HG03045 (cell line): ENCODE results near the gene PFKFB2.

Source experiments
- ATAC-seq: cut with Tn5 transposase; IDR thresholded peaks from one replicate; pipeline ENCODE4 v1.9.1; 2021; ENCODE audit warnings: mild to moderate bottlenecking, moderate library complexity; ENCODE audit not compliant: unreplicated experiment

Gene PFKFB2

DNA sequence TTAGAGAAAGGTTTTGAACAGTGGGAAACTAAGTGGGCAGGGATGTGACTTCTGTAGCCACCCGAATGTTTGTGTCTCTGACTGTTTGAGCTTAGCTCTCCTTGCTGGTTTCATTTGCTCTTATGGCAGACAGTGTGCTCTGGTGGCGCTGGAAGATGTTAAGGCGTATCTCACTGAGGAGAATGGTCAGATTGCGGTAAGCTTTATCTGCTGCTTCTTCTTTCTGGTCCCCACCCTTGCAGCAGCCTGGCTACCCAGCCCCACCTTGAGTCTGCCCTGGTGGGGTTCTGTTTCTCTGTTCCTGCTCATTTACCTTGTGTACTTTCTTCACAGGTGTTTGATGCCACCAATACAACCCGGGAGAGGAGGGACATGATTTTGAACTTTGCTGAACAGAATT, 9.9 kb downstream of the PFKFB2 start:
- no peak for ATAC-seq

DNA sequence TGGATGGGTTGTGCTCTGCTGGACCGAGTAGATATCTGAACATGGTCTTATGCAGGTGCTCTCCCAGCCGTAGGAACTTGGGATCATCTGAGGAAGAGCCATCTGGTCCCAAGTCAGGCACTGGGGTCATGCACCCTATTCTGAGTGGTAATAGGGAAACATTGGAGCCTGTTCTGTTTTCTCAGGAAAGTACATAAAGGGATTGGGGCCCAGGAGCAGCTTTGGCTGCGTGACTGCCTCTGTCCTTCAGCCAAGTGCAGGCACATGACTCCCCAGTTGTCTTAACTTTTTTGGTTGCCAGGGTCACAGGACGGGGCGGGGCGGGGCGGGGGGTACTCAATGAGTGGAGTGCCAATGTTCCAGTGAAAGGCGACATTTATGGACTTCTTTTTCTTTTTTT, 11.5 kb downstream of the PFKFB2 start:
- no peak for ATAC-seq

DNA sequence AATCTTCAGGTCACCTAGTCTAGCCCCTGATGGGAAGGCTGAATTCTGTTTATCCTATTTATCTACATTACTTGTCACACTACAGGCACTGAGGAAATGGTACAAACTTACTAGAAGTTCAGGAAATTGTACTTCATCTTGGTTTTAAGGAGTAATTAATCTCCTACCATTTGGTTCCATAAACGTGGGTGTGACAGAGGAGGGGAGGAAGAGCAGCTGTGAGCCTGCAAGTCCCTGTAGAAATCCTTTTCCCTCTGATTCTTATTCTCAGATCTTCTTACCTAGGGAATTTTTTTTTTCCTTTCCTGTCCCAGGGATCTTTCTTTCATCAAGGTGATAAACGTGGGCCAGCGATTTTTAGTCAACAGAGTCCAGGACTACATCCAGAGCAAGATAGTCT, 14.1 kb downstream of the PFKFB2 start:
- ATAC-seq: no peak

DNA sequence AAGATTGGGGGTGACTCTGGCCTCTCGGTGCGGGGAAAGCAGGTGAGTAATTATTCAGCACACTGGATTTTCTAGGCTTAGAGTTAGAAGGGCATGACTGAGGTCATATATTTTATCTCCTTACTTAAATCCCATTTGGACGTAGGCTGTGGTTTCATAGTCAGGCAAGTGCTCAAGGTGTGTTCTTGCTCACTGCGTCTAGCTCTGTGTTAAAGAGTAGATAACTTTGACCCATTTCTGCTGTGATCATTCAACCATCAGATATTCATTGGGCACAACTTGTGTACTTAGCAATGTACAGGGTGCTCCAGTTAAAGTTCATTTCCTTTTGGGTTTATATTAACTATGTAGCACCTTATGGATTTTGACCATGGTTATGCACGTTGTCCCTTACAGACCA, 14.6 kb downstream of the PFKFB2 start:
- no peak for ATAC-seq

- ATAC-seq: no peak
These were observed 16.0 kb downstream of the PFKFB2 start for GRCh38 chr1:207069061-207069460.

GRCh38 chr1:207069858-207070506, 16.9 kb downstream of the PFKFB2 start:
- ATAC-seq: no peak

GRCh38 chr1:207070811-207071210, 17.7 kb downstream of the PFKFB2 start:
- no peak for ATAC-seq

- ATAC-seq: no peak
These were observed 18.4 kb downstream of the PFKFB2 start for GRCh38 chr1:207071426-207071825.

- ATAC-seq: no peak
These were observed 19.2 kb downstream of the PFKFB2 start for GRCh38 chr1:207072233-207072632.

- no peak for ATAC-seq
These were observed 21.1 kb downstream of the PFKFB2 start for GRCh38 chr1:207073906-207074820.

DNA sequence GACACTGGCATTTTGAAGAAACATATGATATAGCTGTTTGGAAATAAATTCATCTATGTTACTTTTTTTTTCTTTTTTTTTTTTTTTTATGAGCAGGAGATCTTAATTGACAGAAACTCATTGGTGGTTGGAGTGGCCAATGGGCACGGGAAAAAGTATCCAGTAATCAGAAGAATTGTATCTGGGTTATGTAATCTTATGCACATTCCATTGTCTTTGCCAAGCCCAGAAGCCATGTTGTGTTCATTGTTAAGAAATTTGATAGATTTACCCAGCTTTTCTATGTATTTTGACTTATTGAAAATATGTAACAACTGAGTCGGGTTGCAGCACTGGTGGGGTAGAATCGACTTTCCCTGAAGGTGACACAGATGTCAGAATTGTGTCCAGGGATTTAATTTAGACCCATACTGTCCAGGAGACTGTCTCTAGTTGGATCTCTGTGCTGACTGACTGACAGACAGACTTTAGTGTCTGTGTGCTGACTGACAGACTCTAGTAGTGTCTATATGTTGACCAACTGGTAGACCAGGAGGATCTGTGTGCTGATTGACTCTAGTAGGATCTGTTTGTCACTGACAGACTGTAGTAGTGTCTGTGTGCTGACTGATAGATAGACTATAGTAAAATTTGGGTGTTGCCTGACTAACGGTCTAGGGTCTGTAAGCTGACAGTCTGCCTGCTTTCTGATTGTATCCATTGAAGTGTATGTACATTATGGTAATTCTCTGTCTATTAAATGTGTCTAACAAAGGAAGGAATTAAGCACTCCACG, 23.3 kb downstream of the PFKFB2 start:
- ATAC-seq: no peak

- ATAC-seq: no peak
These were observed 23.9 kb downstream of the PFKFB2 start for GRCh38 chr1:207077012-207077411.

DNA sequence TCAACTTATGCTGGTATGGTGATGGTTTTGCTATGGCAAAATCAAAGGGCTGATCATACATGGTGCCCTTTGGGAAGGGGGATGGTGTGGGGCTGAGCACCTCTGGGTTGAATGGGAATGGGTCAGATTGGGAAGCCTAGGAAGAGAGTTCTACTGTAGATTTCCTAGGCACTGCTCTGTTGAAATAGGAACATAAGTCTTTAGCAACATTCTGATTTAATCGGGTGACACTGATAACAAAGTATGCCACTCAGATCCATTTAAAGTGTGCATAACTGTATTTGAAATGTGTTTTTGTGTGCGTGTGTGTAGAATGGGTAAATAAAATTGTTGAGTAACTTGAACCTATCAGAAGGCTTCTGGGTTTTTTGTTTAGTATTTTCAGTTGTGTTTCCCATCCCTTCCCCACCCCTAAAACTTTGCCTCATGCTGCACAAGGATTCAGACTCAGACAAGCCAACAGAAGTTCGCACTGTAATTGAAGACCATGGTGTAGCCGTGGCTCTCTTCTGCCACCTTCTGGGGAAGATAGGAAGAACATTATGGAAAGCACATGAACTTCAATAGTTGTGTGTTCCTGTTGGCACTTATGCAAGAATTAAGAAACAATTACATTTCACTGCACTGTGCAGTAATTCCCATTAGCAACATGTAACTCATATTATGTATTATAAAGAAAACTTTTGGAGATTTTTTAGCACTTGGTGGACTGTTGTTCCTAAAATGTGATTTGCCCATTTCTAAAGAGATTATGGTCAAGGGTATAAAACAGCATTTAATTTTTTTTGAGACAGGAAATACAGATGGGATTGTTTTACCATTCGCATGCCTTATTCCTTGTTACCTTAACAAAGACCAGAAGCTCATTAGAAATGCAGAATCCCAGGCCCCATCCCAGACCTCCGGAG, 24.6 kb downstream of the PFKFB2 start:
- ATAC-seq: no peak

DNA sequence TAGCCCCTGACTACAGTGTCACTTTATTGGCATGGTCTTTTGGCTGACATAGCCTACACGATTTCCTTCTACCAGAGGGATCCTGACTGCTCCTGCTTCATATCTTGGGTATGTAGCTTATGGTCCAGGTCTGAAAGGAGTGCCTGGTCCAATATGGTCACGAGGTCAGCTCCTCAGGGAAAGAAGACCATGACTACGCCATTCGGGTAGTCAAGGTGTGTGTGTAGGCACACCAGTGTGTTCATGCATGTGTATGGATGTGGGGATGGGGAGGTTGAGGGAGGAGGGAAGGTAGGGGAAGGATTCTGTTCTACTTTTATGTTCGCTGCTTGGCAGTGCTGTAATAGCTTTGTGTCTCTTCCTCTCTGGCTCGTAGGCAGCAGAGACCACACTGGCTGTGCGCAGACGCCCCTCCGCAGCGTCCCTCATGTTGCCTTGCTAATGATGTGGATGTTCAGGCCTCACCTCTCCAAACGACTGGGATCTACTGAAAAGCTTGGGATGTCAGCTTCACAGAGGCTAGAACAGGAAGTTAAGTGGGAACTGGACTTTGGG, 25.6 kb downstream of the PFKFB2 start:
- ATAC-seq: no peak

- ATAC-seq: no peak
These were observed 26.7 kb downstream of the PFKFB2 start for GRCh38 chr1:207079706-207080241.

DNA sequence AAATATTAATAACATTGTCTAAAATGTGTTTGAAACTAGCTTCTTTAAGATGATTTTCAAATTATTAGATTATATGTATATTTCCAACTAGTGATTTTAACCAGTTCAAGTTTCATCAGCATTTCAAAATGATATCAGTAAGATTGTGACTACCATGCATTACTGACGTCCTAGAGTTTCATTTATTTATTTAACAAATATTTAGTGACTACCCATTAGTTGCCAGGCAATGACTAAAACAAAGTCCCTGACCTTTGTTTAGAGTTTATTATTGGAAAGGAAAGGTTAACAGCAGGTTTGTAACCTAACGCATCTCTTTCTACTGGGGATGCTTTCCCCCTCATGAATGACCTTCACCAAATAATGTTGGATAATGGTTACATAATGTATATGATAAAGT, 28.0 kb downstream of the PFKFB2 start:
- no peak for ATAC-seq

GRCh38 chr1:207081806-207082205, 28.7 kb downstream of the PFKFB2 start:
- no peak for ATAC-seq

DNA sequence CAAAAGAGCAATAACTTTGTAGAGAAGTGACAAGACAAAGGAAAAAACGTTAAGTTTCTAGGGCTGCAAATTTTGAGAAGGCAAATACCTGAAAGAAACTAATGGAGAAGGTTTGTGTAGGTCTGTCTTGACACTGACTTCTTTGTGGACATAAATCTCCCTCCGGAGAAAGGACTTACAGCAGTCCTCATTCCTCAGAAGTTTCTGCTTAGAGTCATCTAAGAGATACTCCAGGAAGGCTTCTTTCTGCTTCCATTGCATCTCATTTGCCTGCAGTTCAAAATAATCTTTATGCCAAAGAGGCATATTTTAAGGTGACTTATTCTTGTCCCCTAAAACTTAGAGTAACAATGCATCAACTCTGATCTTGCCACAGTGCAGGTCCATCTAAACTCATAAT, 31.2 kb downstream of the PFKFB2 start:
- ATAC-seq: no peak

DNA sequence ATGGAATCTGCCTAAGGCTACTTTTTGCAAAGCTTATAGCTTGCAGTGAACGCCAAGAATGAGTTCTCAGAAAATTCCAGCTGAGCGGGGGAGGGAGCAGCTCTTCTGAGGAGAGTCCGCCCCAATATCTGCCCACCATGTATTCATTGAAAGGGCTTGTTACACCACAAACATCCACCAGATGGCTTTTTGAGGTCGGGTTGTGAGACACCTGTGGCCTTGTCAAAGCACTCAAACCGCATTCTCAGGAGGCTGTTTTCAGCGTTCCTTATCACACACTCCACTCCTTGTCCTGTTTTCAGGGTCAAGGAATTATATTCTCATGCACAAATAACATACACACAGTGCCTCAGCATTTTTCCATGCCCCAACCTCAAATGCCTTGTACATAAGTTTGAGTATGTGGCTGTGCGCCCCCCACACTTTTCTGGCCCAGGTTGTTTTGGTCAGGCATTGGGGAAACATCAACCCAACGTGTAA, 31.7 kb downstream of the PFKFB2 start:
- no peak for ATAC-seq

- ATAC-seq: no peak
These were observed 32.8 kb downstream of the PFKFB2 start for GRCh38 chr1:207085887-207086286.
